ENCODE results near the gene LENG9. TPM values are rescaled to one million over a fixed set of nuclear protein-coding genes. Genes with fewer than 3 reads are reported as not detected.

Gene LENG9
- total RNA-seq, 4 donors from 2014 or later = 5.4 to 9.3 (median 8.1) TPM

DNA sequence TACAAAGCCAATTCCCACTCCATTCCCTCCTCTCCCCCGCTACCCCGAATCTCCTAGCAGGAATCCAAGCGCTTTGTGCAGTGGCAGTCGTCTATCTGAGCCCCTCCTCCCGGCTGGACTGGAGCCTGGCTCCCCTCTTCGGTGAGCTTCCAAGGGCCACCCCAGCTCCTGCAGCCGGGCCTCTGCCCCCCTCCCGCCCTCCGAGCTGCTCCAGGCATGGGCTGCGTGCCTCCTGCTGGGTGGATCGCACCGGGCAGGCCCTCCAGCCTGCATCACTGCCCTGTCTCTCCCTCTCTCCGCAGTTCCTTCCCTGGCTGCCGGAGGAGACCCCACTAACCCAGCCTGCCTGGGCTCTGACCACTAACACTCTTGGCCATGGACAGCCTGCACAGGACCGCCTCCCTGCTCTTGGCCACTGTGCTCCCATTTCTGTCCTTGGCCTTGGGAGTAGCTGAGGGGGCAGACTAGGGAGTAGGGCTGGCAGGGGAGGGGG is 27.5 kb downstream of the LENG9 start:
- intact Hi-C loops (cut with DNase I) = loop anchor here (5.0 kb wide), 1 partner anchor 41 kb away; no protein-coding TSS in a partner anchor
- Histone ChIP-seq H3K27me3 (peaks cover 0 to 19% (median 3%) of the 10 kb centered on the region in 4 donors), H3K4me3 (no peak overlapping the region), H3K36me3 (peaks cover 0 to 9% (median 2%) of the 10 kb centered on the region in 4 donors), H3K4me1 (peaks cover 28 to 48% (median 39%) of the 10 kb centered on the region in 4 donors), H3K9me3 (no peaks in the 10 kb centered on the region), H3K27ac (replicated peaks in 1 of 4) (peak overlapping the region in 1 of 4 donors; percentile 18)
- no peak for TF ChIP-seq EP300 (IDR thresholded peaks at IDR 0.05)
- 52% methylated on average over 9 of the region's 15 CpGs for WGBS
- no peak for DNase-seq (ENCODE audit: extremely low spot score)

DNA sequence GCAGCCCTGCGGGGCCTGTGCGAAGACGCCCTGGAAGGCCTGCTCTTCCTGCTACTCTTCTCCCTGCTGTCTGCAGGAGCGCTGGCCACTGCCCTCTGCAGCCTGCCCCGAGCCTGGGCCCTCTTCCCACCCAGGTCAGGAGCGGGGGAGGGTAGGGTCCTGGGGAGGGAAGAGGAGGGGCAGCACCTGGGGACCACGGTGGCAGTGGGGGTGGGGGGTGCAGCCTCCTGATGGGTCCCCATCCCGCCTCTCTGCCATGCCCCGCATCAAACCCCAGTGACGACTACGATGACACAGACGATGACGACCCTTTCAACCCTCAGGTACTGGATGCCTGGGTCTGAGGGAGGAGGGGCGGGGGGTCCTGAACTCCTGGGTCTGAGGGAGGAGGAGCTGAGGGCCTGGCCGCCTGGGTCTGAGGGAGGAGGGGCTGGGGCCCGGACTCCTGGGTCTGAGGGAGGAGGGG is 28.0 kb downstream of the LENG9 start:
- peaks cover 33 to 53% (median 44%) of the 10 kb centered on the region in 4 donors for H3K4me1 ChIP-seq
- no peak for DNase-seq (ENCODE audit: extremely low spot score)
- WGBS = 45% methylated on average over 13 of the region's 16 CpGs
- H3K27me3 ChIP-seq = peaks cover 0 to 24% (median 7%) of the 10 kb centered on the region in 4 donors
- peak overlapping the region in 1 of 4 donors; percentile 18 for H3K27ac ChIP-seq (replicated peaks in 1 of 4)
- H3K36me3 ChIP-seq = peaks cover 0 to 5% (median 1%) of the 10 kb centered on the region in 4 donors
- H3K4me3 ChIP-seq = no peak overlapping the region
- TF ChIP-seq EP300 (IDR thresholded peaks at IDR 0.05) (no peak), POLR2A (IDR thresholded peaks at IDR 0.05; ENCODE audit: low read depth) (no peak), POLR2AphosphoS5 (IDR thresholded peaks at IDR 0.05) (no peak)
- TF ChIP-seq, protein P1, sequence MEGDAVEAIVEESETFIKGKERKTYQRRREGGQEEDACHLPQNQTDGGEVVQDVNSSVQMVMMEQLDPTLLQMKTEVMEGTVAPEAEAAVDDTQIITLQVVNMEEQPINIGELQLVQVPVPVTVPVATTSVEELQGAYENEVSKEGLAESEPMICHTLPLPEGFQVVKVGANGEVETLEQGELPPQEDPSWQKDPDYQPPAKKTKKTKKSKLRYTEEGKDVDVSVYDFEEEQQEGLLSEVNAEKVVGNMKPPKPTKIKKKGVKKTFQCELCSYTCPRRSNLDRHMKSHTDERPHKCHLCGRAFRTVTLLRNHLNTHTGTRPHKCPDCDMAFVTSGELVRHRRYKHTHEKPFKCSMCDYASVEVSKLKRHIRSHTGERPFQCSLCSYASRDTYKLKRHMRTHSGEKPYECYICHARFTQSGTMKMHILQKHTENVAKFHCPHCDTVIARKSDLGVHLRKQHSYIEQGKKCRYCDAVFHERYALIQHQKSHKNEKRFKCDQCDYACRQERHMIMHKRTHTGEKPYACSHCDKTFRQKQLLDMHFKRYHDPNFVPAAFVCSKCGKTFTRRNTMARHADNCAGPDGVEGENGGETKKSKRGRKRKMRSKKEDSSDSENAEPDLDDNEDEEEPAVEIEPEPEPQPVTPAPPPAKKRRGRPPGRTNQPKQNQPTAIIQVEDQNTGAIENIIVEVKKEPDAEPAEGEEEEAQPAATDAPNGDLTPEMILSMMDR (IDR thresholded peaks at IDR 0.05) = no peak
- no peaks in the 10 kb centered on the region for H3K9me3 ChIP-seq
- intact Hi-C loops (cut with DNase I) = loop anchor here (5.0 kb wide), 1 partner anchor 42 kb away; no protein-coding TSS in a partner anchor

DNA sequence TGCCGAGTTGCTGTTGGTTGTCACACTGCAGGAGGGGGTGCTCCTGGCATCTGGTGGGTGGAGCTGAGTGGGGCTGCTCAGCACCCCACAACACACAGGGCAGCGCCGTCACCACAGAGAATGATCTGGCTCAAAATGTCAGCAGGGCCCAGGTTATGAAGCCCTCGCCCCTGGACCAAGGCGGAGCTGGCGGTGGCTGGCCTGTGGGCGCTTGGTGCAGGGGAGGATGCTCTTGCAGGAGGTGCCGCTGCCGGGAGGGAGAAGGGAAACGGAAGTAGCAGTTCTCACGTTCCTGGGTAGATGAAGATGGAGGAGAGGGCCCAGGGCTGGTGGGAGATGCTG is 28.7 kb downstream of the LENG9 start:
- TF ChIP-seq EP300 (IDR thresholded peaks at IDR 0.05) = no peak
- TF ChIP-seq POLR2A (IDR thresholded peaks at IDR 0.05; ENCODE audit: low read depth) = no peak
- 49% methylated on average over 6 of the region's 11 CpGs for WGBS
- no peak overlapping the region for H3K4me3 ChIP-seq
- H3K4me1 ChIP-seq = peaks cover 38 to 60% (median 51%) of the 10 kb centered on the region in 4 donors
- H3K27ac ChIP-seq (replicated peaks in 1 of 4) = no peak overlapping the region
- H3K36me3 ChIP-seq = no peaks in the 10 kb centered on the region
- no peak for DNase-seq (ENCODE audit: extremely low spot score)
- peaks cover 0 to 32% (median 15%) of the 10 kb centered on the region in 4 donors for H3K27me3 ChIP-seq
- no peaks in the 10 kb centered on the region for H3K9me3 ChIP-seq
- intact Hi-C loops (cut with DNase I) = loop anchor here (5.0 kb wide), 1 partner anchor 42 kb away; no protein-coding TSS in a partner anchor

DNA sequence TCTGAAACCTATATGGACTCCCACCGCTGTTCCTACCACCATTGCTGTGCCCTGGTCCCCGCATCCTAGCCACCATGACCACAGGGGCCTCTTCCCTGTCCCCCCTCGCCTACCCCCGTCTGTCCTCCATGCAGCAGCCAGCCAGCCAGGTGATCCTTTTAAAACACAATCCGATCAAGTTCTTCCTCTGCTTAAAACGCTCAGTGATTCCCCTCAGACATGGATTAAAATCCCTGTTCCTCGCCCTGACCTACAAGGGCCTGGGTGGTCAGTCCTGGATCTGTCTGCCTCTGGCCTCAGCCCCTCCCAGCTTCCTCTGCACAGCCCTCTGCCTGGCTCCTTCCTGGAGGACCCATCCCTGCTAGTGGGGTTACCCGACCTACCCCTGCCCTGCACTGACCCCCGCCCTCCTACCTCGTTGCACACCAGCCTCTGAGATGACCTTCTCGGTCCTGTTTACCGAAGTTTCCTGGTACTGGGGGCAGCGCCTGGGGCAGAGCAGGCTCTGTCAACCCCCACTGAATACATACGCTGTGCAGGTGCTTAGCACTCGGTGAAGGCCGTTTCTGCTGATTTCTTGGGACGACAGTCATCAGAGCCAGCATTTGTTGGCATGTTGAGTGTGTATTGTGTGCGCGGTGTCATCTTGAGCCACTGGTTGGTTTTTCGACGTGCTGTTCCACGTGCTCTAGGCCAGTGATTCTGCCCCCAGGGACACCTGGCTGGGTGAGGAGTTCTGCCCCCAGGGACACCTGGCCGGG is 29.3 kb downstream of the LENG9 start:
- Histone ChIP-seq H3K36me3 (no peaks in the 10 kb centered on the region), H3K4me1 (peaks cover 38 to 59% (median 51%) of the 10 kb centered on the region in 4 donors)
- WGBS = 61% methylated on average over 17 of the region's 23 CpGs

DNA sequence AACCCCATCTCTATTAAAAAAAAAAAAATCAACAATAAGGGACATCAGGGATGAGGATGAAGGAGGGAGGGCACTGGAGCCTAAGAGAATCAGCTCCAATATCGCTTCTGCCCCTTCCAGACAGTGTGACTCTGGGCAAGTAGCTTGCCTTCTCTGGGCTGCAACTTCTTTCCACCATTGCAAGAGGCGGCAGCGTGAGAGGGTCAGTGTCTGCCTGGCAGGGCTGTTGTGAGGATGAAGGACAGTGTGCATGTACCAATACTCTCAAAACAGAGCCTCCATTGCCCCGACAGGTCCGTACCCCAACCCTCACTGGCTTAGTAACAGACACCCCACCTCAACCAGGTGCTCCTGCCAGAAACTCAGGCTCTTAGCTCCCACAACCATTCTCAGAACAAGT is 29.9 kb downstream of the LENG9 start:
- no peak overlapping the region for H3K4me3 ChIP-seq
- H3K36me3 ChIP-seq = no peaks in the 10 kb centered on the region
- WGBS = 78% methylated on average over 1 of the region's 5 CpGs
- TF ChIP-seq, protein P1 (IDR thresholded peaks at IDR 0.05) = no peak
- TF ChIP-seq POLR2AphosphoS5 (IDR thresholded peaks at IDR 0.05) (no peak), POLR2A (IDR thresholded peaks at IDR 0.05; ENCODE audit: low read depth) (no peak), EP300 (IDR thresholded peaks at IDR 0.05) (no peak)
- peaks cover 38 to 53% (median 46%) of the 10 kb centered on the region in 4 donors for H3K4me1 ChIP-seq
- peaks cover 0 to 43% (median 26%) of the 10 kb centered on the region in 4 donors for H3K27me3 ChIP-seq
- DNase-seq (ENCODE audit: extremely low spot score) = no peak
- no peaks in the 10 kb centered on the region for H3K9me3 ChIP-seq
- intact Hi-C loops (cut with DNase I) = no loop called here
- no peak overlapping the region for H3K27ac ChIP-seq (replicated peaks in 1 of 4)

More for the DNA sequence above, 29.3 kb downstream of the LENG9 start:
- no peak overlapping the region for H3K27ac ChIP-seq (replicated peaks in 1 of 4)
- no peaks in the 10 kb centered on the region for H3K9me3 ChIP-seq
- no peak for DNase-seq (ENCODE audit: extremely low spot score)
- intact Hi-C loops (cut with DNase I) = no loop called here
- H3K27me3 ChIP-seq = peaks cover 0 to 37% (median 20%) of the 10 kb centered on the region in 4 donors
- H3K4me3 ChIP-seq = no peak overlapping the region
- no peak for TF ChIP-seq POLR2AphosphoS5 (IDR thresholded peaks at IDR 0.05)
- no peak for TF ChIP-seq POLR2A (IDR thresholded peaks at IDR 0.05; ENCODE audit: low read depth)
- no peak for TF ChIP-seq EP300 (IDR thresholded peaks at IDR 0.05)
- TF ChIP-seq, protein P1 (IDR thresholded peaks at IDR 0.05) = no peak

Measured in esophagus muscularis mucosa (tissue), 4 donors.